HepG2 (cell line): ENCODE data around the gene TTC32. TPM values are rescaled to one million over a fixed set of nuclear protein-coding genes. Genes with fewer than 3 reads are reported as not detected.

Source experiments
- ATAC-seq: fragments of 200-7000 bp; cut with Tn5 transposase; 3 replicates; pipeline ENCODE4 v1.9.1; 2020; ENCODE audit warnings: mild to moderate bottlenecking, moderate library complexity
- BruUV-seq: library from RNA; stranded (reverse); fragments of 400-500 nt; replicated peaks from 2 replicates; lab custom pipeline; 2021; lab: Mats Ljungman, UMichigan
- CTCF ChIA-PET: fragments of 300-600 bp; formaldehyde crosslinking; extraction: SDS; loops from one replicate; lab custom pipeline; 2021; ENCODE audit warnings: low total read pairs, inconsistent platforms, low intra/inter-chr PET ratio; lab: Yijun Ruan, JAX
- POLR2A ChIA-PET: fragments of 350-600 bp; sonication (Branson Sonifier 250); formaldehyde crosslinking; loops from one replicate; lab custom pipeline; 2020; ENCODE audit warnings: antibody characterized with exemption, inconsistent platforms; lab: Yijun Ruan, JAX
- DNase-seq: peaks from one replicate; pipeline ENCODE4 v3.0.0-alpha.2; 2015; ENCODE audit warnings: low spot score
- FAIRE-seq: peaks from 3 replicates; lab custom pipeline; 2011; peaks lifted over from hg19 to GRCh38; lab: Jason Lieb, UNC
- H2AFZ ChIP-seq: one replicate; pipeline ENCODE4 v1.6.1; 2011; ENCODE audit warnings: low read length, inconsistent platforms
- H3K27ac ChIP-seq: fragments of 300-600 bp; 3 replicates; pipeline ENCODE4 v1.8.0; 2011; ENCODE audit warnings: mixed run types, mild to moderate bottlenecking, mixed read lengths, low read length, inconsistent platforms; ENCODE audit not compliant: insufficient read depth; ENCODE audit errors: extremely low read length
- H3K27me3 ChIP-seq, 2 experiments: fragments of 200-600 bp in 1 of 2; 2 replicates in 1 of 2; 3 replicates in 1 of 2; pipeline versions ENCODE4 v1.6.0 to v1.8.0; 2011; ENCODE audit warnings: low read length in 2 of 2, mild to moderate bottlenecking in 2 of 2, moderate library complexity in 2 of 2, inconsistent platforms in 1 of 2; ENCODE audit not compliant: insufficient read depth in 2 of 2, control insufficient read depth in 1 of 2
- H3K36me3 ChIP-seq, 2 experiments: fragments of 200-600 bp in 1 of 2; replicated peaks in 1 of 2; 2 replicates in 1 of 2; 3 replicates in 1 of 2; pipeline versions ENCODE4 v1.5.1 to v1.8.0; 2011; ENCODE audit warnings: low read length in 2 of 2, inconsistent platforms in 1 of 2; ENCODE audit not compliant: insufficient read depth in 2 of 2, control insufficient read depth in 1 of 2
- H3K4me1 ChIP-seq: 2 replicates; pipeline ENCODE4 v1.5.1; 2012; ENCODE audit warnings: low read length, inconsistent platforms; ENCODE audit not compliant: insufficient read depth
- H3K4me2 ChIP-seq: 2 replicates; pipeline ENCODE4 v1.6.0; 2011; ENCODE audit warnings: low read depth, low read length, inconsistent platforms
- H3K4me3 ChIP-seq, 3 experiments: fragments of 200-600 bp in 1 of 3; sonication (generic), shearing (Covaris generic) in 1 of 3; replicated peaks in 1 of 3; 2 replicates each; pipeline ENCODE4 v1.5.1; 2011 to 2016; ENCODE audit warnings: low read length in 3 of 3, inconsistent platforms in 2 of 3, low read depth in 2 of 3, mild to moderate bottlenecking in 2 of 3, control low read depth in 1 of 3, mixed read lengths in 1 of 3; ENCODE audit not compliant: insufficient read depth in 1 of 3
- H3K79me2 ChIP-seq: one replicate; pipeline ENCODE4 v1.6.1; 2011; ENCODE audit warnings: low read length, inconsistent platforms; ENCODE audit not compliant: insufficient read depth
- H3K9ac ChIP-seq: 2 replicates; pipeline ENCODE4 v1.6.0; 2011; ENCODE audit warnings: mild to moderate bottlenecking, low read depth, low read length, inconsistent platforms; ENCODE audit not compliant: insufficient read depth
- H3K9me3 ChIP-seq: 2 replicates; pipeline ENCODE4 v1.5.1; 2012; ENCODE audit warnings: mild to moderate bottlenecking, low read length
- H4K20me1 ChIP-seq: 2 replicates; pipeline ENCODE4 v1.6.0; 2011; ENCODE audit warnings: inconsistent platforms, mild to moderate bottlenecking, low read length, moderate library complexity; ENCODE audit not compliant: insufficient read depth
- EEA1 ChIP-seq: sonication (generic); formaldehyde crosslinking; IDR thresholded peaks from 2 replicates; pipeline ENCODE4 v1.5.1; 2020; ENCODE audit warnings: mild to moderate bottlenecking, missing genetic modification reagents, borderline replicate concordance
- GZF1 ChIP-seq: sonication (generic); formaldehyde crosslinking; IDR thresholded peaks from 2 replicates; pipeline ENCODE4 v1.5.1; 2020; ENCODE audit warnings: mild to moderate bottlenecking, missing genetic modification reagents
- HOXA9 ChIP-seq: sonication (generic); formaldehyde crosslinking; IDR thresholded peaks from 2 replicates; pipeline ENCODE4 v1.8.1; 2022; ENCODE audit warnings: missing genetic modification reagents, mild to moderate bottlenecking, moderate library complexity, borderline replicate concordance
- RFX5 ChIP-seq: IDR thresholded peaks from 2 replicates; pipeline ENCODE4 v1.6.1; 2011; ENCODE audit warnings: low read depth, low read length, improper control_type of control experiment
- ZBTB14 ChIP-seq: sonication (generic); formaldehyde crosslinking; IDR thresholded peaks from 2 replicates; pipeline ENCODE4 v1.4.0; 2020; ENCODE audit warnings: missing genetic modification reagents
- ZNF160 ChIP-seq: sonication (generic); formaldehyde crosslinking; IDR thresholded peaks from 2 replicates; pipeline ENCODE4 v1.8.0; 2022; ENCODE audit warnings: mild to moderate bottlenecking, inconsistent platforms, missing genetic modification reagents
- ZNF317 ChIP-seq: sonication (generic); formaldehyde crosslinking; IDR thresholded peaks from 2 replicates; pipeline ENCODE4 v1.5.0; 2020; ENCODE audit warnings: mild to moderate bottlenecking, missing genetic modification reagents
- WGBS: methylation state at CpG from one replicate; pipeline ENCODE4 v1.1.6; 2017; ENCODE audit warnings: low lambda C conversion rate; 5-methylcytosine and 5-hydroxymethylcytosine counted together
- in situ Hi-C: cut with HindIII; loops from 2 replicates; pipeline ENCODE4 v1.10.0; 2017; ENCODE audit warnings: low pct_unique_long_range_greater_than_20kb; ENCODE audit not compliant: extremely low pct_ligation_motif_present
- intact Hi-C: fragments of 100-400 bp; cut with micrococcal nuclease; formaldehyde crosslinking; loops from one replicate; pipeline ENCODE4 v1.10.0; 2022; ENCODE audit not compliant: unreplicated experiment
- polyA plus RNA-seq, 8 experiments: library from polyadenylated mRNA; depleted of rRNA in 3 of 8; stranded (reverse) in 7 of 8; unstranded in 1 of 8; fragments of >200 nt; fragmentation: Illumina TruSeq in 4 of 8; extraction: Trizol in 4 of 8; gene quantifications; 2 replicates each; pipeline versions ENCODE4 v1.2.1 to v1.2.3, GENCODE V29; 2011 to 2016; ENCODE audit warnings: low read depth in 4 of 8, missing spikeins in 1 of 8, mixed read lengths in 1 of 8; ENCODE audit not compliant: insufficient read depth in 1 of 8
- total RNA-seq, 5 experiments: library from RNA; depleted of rRNA; stranded (reverse); fragments of >200 nt; fragmentation: Illumina TruSeq; extraction: Trizol; gene quantifications; 2 replicates each; pipeline ENCODE4 v1.2.3, GENCODE V29; 2016; ENCODE audit warnings: low read depth in 1 of 5
- TF ChIP-seq, protein P1 (sequence below): sonication (generic); formaldehyde crosslinking; IDR thresholded peaks from one replicate; pipeline ENCODE4 v1.5.1; 2020; ENCODE audit warnings: mild to moderate bottlenecking, missing genetic modification reagents; ENCODE audit errors: not compliant biosample characterization
- TF ChIP-seq, protein P2 (sequence below): sonication (generic); formaldehyde crosslinking; IDR thresholded peaks from 2 replicates; pipeline ENCODE4 v1.5.0; 2020; ENCODE audit warnings: missing genetic modification reagents
- TF ChIP-seq, protein P3 (sequence below): sonication (generic); formaldehyde crosslinking; IDR thresholded peaks from 2 replicates; pipeline ENCODE4 v1.5.0; 2020; ENCODE audit warnings: mild to moderate bottlenecking, missing genetic modification reagents, borderline replicate concordance

Gene TTC32
- total and polyA plus RNA-seq, 2 of the 13 experiments (the other 11 are each of a cell fraction or from before 2014, with no cell fraction given) = 21.6 to 38.3 TPM

DNA sequence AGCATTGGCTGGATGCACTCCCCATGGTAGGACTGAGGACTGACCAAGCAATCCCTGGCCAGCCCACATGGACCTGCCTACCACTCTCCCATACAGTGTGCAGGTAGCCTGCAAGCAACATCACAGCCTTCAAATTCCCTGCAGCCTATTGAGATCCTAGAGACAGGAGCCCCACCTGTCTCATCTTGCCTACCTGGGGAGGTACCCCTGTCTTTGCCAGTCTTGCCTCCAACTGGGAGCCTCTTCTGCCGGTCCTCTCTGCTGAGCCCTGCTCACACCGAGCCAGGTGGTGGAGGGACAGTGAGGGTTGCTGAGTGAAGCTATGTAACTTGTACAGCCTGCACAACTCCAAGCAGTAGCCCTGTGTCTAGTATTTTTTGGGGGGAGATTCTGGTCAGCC is 29.9 kb downstream of the TTC32 start:
- intact Hi-C loops (no loop called here), in situ Hi-C loops (no loop called here)
- Histone ChIP-seq H3K4me2 (no peak overlapping the region), H3K4me1 (peaks cover 14% of the 10 kb centered on the region; the same call in 1 of the 2 replicates), H2AFZ (no peak overlapping the region), H3K79me2 (no peaks in the 10 kb centered on the region), H4K20me1 (no peaks in the 10 kb centered on the region), H3K27me3 (peaks cover 5 to 22% of the 10 kb centered on the region in 2 experiments; a peak in 3 of 5 replicates), H3K36me3 (no peaks in the 10 kb centered on the region), H3K27ac (no peak overlapping the region), H3K4me3 (no peak overlapping the region), H3K9ac (no peak overlapping the region), H3K9me3 (no peaks in the 10 kb centered on the region)
- BruUV-seq = no TSS peak
- ChIA-PET POLR2A (no interaction called here), CTCF (no interaction called here)
- DNase-seq (no peak), FAIRE-seq (no peak), ATAC-seq (no peak)
- 83% methylated on average over 2 of the region's 2 CpGs for WGBS
- no peak for TF ChIP-seq RFX5
- TF ChIP-seq ZBTB14 (CRISPR knock-in tag) = no peak
- TF ChIP-seq, protein P1, sequence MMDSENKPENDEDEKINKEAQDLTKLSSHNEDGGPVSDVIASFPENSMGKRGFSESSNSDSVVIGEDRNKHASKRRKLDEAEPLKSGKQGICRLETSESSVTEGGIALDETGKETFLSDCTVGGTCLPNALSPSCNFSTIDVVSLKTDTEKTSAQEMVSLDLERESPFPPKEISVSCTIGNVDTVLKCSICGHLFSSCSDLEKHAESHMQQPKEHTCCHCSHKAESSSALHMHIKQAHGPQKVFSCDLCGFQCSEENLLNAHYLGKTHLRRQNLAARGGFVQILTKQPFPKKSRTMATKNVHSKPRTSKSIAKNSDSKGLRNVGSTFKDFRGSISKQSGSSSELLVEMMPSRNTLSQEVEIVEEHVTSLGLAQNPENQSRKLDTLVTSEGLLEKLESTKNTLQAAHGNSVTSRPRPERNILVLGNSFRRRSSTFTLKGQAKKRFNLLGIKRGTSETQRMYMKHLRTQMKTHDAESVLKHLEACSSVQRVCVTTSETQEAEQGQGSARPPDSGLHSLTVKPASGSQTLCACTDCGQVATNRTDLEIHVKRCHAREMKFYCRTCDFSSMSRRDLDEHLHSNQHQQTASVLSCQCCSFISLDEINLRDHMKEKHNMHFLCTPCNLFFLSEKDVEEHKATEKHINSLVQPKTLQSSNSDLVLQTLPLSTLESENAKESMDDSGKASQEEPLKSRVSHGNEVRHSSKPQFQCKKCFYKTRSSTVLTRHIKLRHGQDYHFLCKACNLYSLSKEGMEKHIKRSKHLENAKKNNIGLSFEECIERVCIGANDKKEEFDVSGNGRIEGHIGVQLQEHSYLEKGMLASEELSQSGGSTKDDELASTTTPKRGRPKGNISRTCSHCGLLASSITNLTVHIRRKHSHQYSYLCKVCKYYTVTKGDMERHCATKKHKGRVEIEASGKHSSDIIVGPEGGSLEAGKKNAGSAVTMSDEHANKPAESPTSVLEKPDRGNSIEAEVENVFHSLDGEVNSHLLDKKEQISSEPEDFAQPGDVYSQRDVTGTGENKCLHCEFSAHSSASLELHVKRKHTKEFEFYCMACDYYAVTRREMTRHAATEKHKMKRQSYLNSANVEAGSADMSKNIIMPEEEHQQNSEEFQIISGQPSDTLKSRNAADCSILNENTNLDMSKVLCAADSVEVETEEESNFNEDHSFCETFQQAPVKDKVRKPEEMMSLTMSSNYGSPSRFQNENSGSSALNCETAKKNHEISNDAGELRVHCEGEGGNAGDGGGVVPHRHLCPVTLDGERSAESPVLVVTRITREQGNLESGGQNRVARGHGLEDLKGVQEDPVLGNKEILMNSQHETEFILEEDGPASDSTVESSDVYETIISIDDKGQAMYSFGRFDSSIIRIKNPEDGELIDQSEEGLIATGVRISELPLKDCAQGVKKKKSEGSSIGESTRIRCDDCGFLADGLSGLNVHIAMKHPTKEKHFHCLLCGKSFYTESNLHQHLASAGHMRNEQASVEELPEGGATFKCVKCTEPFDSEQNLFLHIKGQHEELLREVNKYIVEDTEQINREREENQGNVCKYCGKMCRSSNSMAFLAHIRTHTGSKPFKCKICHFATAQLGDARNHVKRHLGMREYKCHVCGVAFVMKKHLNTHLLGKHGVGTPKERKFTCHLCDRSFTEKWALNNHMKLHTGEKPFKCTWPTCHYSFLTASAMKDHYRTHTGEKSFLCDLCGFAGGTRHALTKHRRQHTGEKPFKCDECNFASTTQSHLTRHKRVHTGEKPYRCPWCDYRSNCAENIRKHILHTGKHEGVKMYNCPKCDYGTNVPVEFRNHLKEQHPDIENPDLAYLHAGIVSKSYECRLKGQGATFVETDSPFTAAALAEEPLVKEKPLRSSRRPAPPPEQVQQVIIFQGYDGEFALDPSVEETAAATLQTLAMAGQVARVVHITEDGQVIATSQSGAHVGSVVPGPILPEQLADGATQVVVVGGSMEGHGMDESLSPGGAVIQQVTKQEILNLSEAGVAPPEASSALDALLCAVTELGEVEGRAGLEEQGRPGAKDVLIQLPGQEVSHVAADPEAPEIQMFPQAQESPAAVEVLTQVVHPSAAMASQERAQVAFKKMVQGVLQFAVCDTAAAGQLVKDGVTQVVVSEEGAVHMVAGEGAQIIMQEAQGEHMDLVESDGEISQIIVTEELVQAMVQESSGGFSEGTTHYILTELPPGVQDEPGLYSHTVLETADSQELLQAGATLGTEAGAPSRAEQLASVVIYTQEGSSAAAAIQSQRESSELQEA (CRISPR knock-in tag) = no peak
- no peak for TF ChIP-seq EEA1 (CRISPR knock-in tag)
- no peak for TF ChIP-seq ZNF317 (CRISPR knock-in tag)
- TF ChIP-seq, protein P2, sequence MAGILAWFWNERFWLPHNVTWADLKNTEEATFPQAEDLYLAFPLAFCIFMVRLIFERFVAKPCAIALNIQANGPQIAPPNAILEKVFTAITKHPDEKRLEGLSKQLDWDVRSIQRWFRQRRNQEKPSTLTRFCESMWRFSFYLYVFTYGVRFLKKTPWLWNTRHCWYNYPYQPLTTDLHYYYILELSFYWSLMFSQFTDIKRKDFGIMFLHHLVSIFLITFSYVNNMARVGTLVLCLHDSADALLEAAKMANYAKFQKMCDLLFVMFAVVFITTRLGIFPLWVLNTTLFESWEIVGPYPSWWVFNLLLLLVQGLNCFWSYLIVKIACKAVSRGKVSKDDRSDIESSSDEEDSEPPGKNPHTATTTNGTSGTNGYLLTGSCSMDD = no peak
- TF ChIP-seq ZNF160 = no peak
- no peak for TF ChIP-seq GZF1
- TF ChIP-seq, protein P3, sequence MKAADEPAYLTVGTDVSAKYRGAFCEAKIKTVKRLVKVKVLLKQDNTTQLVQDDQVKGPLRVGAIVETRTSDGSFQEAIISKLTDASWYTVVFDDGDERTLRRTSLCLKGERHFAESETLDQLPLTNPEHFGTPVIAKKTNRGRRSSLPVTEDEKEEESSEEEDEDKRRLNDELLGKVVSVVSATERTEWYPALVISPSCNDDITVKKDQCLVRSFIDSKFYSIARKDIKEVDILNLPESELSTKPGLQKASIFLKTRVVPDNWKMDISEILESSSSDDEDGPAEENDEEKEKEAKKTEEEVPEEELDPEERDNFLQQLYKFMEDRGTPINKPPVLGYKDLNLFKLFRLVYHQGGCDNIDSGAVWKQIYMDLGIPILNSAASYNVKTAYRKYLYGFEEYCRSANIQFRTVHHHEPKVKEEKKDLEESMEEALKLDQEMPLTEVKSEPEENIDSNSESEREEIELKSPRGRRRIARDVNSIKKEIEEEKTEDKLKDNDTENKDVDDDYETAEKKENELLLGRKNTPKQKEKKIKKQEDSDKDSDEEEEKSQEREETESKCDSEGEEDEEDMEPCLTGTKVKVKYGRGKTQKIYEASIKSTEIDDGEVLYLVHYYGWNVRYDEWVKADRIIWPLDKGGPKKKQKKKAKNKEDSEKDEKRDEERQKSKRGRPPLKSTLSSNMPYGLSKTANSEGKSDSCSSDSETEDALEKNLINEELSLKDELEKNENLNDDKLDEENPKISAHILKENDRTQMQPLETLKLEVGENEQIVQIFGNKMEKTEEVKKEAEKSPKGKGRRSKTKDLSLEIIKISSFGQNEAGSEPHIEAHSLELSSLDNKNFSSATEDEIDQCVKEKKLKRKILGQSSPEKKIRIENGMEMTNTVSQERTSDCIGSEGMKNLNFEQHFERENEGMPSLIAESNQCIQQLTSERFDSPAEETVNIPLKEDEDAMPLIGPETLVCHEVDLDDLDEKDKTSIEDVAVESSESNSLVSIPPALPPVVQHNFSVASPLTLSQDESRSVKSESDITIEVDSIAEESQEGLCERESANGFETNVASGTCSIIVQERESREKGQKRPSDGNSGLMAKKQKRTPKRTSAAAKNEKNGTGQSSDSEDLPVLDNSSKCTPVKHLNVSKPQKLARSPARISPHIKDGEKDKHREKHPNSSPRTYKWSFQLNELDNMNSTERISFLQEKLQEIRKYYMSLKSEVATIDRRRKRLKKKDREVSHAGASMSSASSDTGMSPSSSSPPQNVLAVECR = no peak
- TF ChIP-seq HOXA9 (CRISPR knock-in tag) = no peak
